IMR-90 (cell line): ENCODE results near the gene SIPA1L3. TPM values are rescaled to one million over a fixed set of nuclear protein-coding genes. Genes with fewer than 3 reads are reported as not detected.
"Not testable (repeated sequence)": the region's sequence is repeated elsewhere in the genome, so short reads cannot be mapped to it uniquely, and the experiment has no call there.

Source experiments
- ATAC-seq: fragments of 200-7000 bp; cut with Tn5 transposase; 2 replicates; pipeline ENCODE4 v1.9.1; 2020; ENCODE audit warnings: low read depth, mild to moderate bottlenecking, moderate library complexity
- BruUV-seq: library from RNA; stranded (reverse); fragments of 400-500 nt; replicated peaks from 2 replicates; lab custom pipeline; 2021; lab: Mats Ljungman, UMichigan
- CTCF ChIA-PET: fragments of 300-600 bp; formaldehyde crosslinking; extraction: SDS; loops from one replicate; lab custom pipeline; 2021; ENCODE audit warnings: antibody characterized with exemption; lab: Yijun Ruan, JAX
- POLR2A ChIA-PET: fragments of 300-600 bp; sonication (Branson Sonifier 250); formaldehyde crosslinking; loops from one replicate; lab custom pipeline; 2022; ENCODE audit warnings: antibody characterized with exemption; ENCODE audit not compliant: unreplicated experiment; lab: Charles Lee
- DNase-seq: peaks from one replicate; pipeline ENCODE4 v3.0.0; 2013
- H2AFZ ChIP-seq: replicated peaks from 2 replicates; pipeline ENCODE3; 2013; ENCODE audit warnings: low read length, mild to moderate bottlenecking; ENCODE audit not compliant: poor library complexity
- H2AK5ac ChIP-seq: 2 replicates; pipeline ENCODE4 v1.6.1; 2013; ENCODE audit warnings: low read depth, low read length, inconsistent platforms
- H2AK9ac ChIP-seq: replicated peaks from 2 replicates; pipeline ENCODE3; 2013; ENCODE audit warnings: mild to moderate bottlenecking, low read depth, low read length, moderate library complexity; ENCODE audit not compliant: poor library complexity
- H2BK120ac ChIP-seq: 2 replicates; pipeline ENCODE4 v1.6.1; 2013; ENCODE audit warnings: low read depth, low read length, inconsistent platforms
- H2BK15ac ChIP-seq: 3 replicates; pipeline ENCODE4 v1.6.1; 2013; ENCODE audit warnings: low read depth, low read length, inconsistent platforms
- H2BK20ac ChIP-seq: 2 replicates; pipeline ENCODE4 v1.6.1; 2013; ENCODE audit warnings: low read depth, mild to moderate bottlenecking, inconsistent platforms, low read length, moderate library complexity
- H2BK5ac ChIP-seq: 2 replicates; pipeline ENCODE4 v1.6.1; 2013; ENCODE audit warnings: mild to moderate bottlenecking, low read depth, low read length, inconsistent platforms; ENCODE audit not compliant: poor library complexity, severe bottlenecking
- H3K14ac ChIP-seq: replicated peaks from 2 replicates; pipeline ENCODE4 v1.6.1; 2013; ENCODE audit warnings: low read depth, low read length, inconsistent platforms
- H3K18ac ChIP-seq: 2 replicates; pipeline ENCODE4 v1.6.1; 2013; ENCODE audit warnings: low read depth, low read length, control low read depth
- H3K23ac ChIP-seq: 2 replicates; pipeline ENCODE4 v1.6.1; 2013; ENCODE audit warnings: low read depth, low read length, inconsistent platforms
- H3K27ac ChIP-seq: 2 replicates; pipeline ENCODE4 v1.5.1; 2013; ENCODE audit warnings: mild to moderate bottlenecking, control low read depth, low read length; ENCODE audit not compliant: insufficient read depth
- H3K27me3 ChIP-seq: 2 replicates; pipeline ENCODE4 v1.6.1; 2013; ENCODE audit warnings: low read length; ENCODE audit not compliant: control insufficient read depth, insufficient read depth
- H3K36me3 ChIP-seq: 2 replicates; pipeline ENCODE4 v1.6.1; 2013; ENCODE audit warnings: low read length, mixed read lengths; ENCODE audit not compliant: control insufficient read depth, insufficient read depth
- H3K4ac ChIP-seq: 2 replicates; pipeline ENCODE4 v1.6.1; 2013; ENCODE audit warnings: low read depth, low read length, inconsistent platforms
- H3K4me1 ChIP-seq: 2 replicates; pipeline ENCODE4 v1.6.1; 2013; ENCODE audit warnings: low read length, mixed read lengths; ENCODE audit not compliant: control insufficient read depth, insufficient read depth
- H3K4me2 ChIP-seq: 2 replicates; pipeline ENCODE4 v1.6.1; 2013; ENCODE audit warnings: low read depth, mild to moderate bottlenecking, control low read depth, low read length, moderate library complexity
- H3K4me3 ChIP-seq: 2 replicates; pipeline ENCODE4 v1.5.1; 2013; ENCODE audit warnings: low read depth, mild to moderate bottlenecking, control low read depth, low read length, moderate library complexity; ENCODE audit not compliant: insufficient read depth
- H3K56ac ChIP-seq: 2 replicates; pipeline ENCODE4 v1.6.1; 2013; ENCODE audit warnings: low read length, inconsistent platforms; ENCODE audit not compliant: insufficient read depth; ENCODE audit errors: extremely low read depth
- H3K79me1 ChIP-seq, 2 experiments: 2 replicates each; pipeline ENCODE4 v1.6.1; 2013; ENCODE audit warnings: low read length in 2 of 2, inconsistent platforms in 1 of 2, low read depth in 1 of 2
- H3K9ac ChIP-seq: 2 replicates; pipeline ENCODE4 v1.6.1; 2013; ENCODE audit warnings: low read depth, low read length, control low read depth
- H3K9me1 ChIP-seq: 2 replicates; pipeline ENCODE4 v1.6.1; 2013; ENCODE audit warnings: low read length, inconsistent platforms; ENCODE audit not compliant: insufficient read depth
- H3K9me3 ChIP-seq: 2 replicates; pipeline ENCODE4 v1.6.1; 2013; ENCODE audit warnings: low read length; ENCODE audit not compliant: control insufficient read depth, insufficient read depth
- H4K20me1 ChIP-seq: 2 replicates; pipeline ENCODE4 v1.6.1; 2013; ENCODE audit warnings: low read length, inconsistent platforms; ENCODE audit not compliant: insufficient read depth
- H4K5ac ChIP-seq: 2 replicates; pipeline ENCODE4 v1.6.1; 2013; ENCODE audit warnings: mild to moderate bottlenecking, low read depth, low read length, control low read depth
- H4K8ac ChIP-seq, 2 experiments: 2 replicates each; pipeline ENCODE4 v1.6.1; 2013; ENCODE audit warnings: low read depth in 2 of 2, low read length in 2 of 2, control low read depth in 1 of 2, inconsistent platforms in 1 of 2
- H4K91ac ChIP-seq: 2 replicates; pipeline ENCODE4 v1.6.1; 2013; ENCODE audit warnings: low read depth, low read length, inconsistent platforms; ENCODE audit not compliant: insufficient read depth
- BHLHE40 ChIP-seq: fragments of 150-350 bp; IDR thresholded peaks from 2 replicates; pipeline ENCODE4 v1.6.1; 2016; ENCODE audit warnings: mild to moderate bottlenecking, low read depth, low read length
- MXI1 ChIP-seq: IDR thresholded peaks from 2 replicates; pipeline ENCODE4 v1.6.1; 2012; ENCODE audit warnings: low read depth, mild to moderate bottlenecking, low read length, moderate library complexity, borderline replicate concordance
- RCOR1 ChIP-seq: IDR thresholded peaks from 2 replicates; pipeline ENCODE4 v1.6.1; 2012; ENCODE audit warnings: mild to moderate bottlenecking, low read length, improper control_type of control experiment; ENCODE audit not compliant: insufficient replicate concordance
- WGBS, 2 experiments: methylation state at CpG; one replicate each; pipeline versions ENCODE4 v1.1.5 to v1.1.7; 2013; ENCODE audit warnings: missing lambda C conversion rate in 2 of 2; ENCODE audit not compliant: insufficient read length in 1 of 2; ENCODE audit errors: extremely low coverage in 2 of 2; 5-methylcytosine and 5-hydroxymethylcytosine counted together
- dilution Hi-C: fragments of 300-500 bp; cut with HindIII; formaldehyde crosslinking; loops from one replicate; pipeline ENCODE4 v1.14.3; 2018; ENCODE audit warnings: low sequenced_read_pairs; ENCODE audit not compliant: unreplicated experiment
- in situ Hi-C: fragments of 300-500 bp; cut with MboI; formaldehyde crosslinking; loops from 3 replicates; pipeline ENCODE4 v1.14.3; 2019; ENCODE audit warnings: low sequenced_read_pairs, inconsistent platforms, mixed read lengths
- intact Hi-C: fragments of 100-400 bp; cut with micrococcal nuclease; formaldehyde crosslinking; loops from 2 replicates; pipeline ENCODE4 v1.10.0; 2022
- polyA plus RNA-seq, 3 experiments: library from polyadenylated mRNA; depleted of rRNA; stranded (reverse); fragments of >200 nt; gene quantifications; 2 replicates each; pipeline ENCODE4 v1.2.3, GENCODE V29; 2012; ENCODE audit warnings: low replicate concordance in 1 of 3
- total RNA-seq: library from RNA; depleted of rRNA; stranded (reverse); fragments of >200 nt; gene quantifications from 2 replicates; pipeline ENCODE4 v1.2.3, GENCODE V29; 2012

Gene SIPA1L3
- total and polyA plus RNA-seq, 2 of the 4 experiments (the other 2 are of a cell fraction), result 4.1 to 9.4 TPM

DNA sequence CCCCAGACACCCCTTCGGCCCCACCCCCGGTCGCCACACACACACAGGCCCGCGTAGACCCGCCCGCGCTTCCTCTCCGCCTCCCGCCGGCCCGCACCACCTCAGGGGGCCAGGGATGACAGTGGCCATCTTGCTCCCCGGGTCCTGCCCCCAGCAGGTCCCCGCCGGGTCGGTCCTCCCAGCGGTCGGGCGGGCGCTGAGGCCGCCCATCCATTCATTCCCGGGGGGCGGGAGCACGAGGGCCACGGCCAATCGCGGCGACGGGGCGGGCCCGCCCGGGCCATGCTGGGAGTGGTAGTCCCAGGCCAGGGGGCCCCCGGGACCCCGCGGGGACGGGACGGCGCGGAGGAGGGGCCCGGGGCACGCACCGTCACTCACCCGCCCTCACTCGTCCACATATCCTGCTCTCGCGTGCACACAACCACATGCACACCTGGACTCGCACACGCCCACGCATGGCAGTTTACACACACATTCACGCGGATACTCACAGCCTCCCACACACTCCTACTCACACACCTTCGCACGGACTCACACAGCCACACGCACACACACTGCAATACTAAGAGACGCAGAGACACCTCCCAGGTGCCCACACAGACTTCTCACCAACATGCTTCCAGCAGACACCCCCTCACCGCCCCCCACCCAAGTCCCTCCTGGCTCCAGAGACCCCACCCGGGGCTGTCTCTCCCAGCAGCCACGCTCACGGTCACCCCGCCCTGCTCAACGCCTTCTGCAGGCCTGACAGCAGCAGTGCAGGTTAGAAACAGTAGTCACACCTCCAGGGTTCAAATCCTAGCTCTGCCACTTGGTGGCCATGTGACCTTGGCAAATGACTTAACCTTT, 317.2 kb downstream of the SIPA1L3 start, which contains the start of gene DPF1 (continued):
- TF ChIP-seq BHLHE40 (peak; percentile 31; the same call in 1 of the 2 replicates), RCOR1 (no peak), MXI1 (no peak; the same call in 1 of the 2 replicates)

DNA sequence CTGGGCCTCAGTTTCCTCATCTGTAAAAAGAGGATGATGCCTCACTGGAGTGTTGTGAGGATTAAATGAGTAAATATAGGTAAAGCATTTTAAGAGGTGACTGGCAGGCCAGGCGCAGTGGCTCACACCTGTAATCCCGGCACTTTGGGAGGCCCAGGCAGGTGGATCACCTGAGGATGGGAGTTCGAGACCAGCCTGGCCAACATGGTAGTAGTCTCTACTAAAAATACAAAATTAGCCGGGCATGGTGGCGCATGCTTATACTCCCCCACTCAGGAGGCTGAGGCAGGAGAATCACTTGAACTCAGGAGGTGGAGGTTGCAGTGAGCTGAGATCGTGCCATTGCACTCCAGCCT, 317.8 kb downstream of the SIPA1L3 start:
- H3K79me1 ChIP-seq, result peaks cover 8 to 24% of the 10 kb centered on the region in 2 experiments
- H4K91ac ChIP-seq, POLR2A ChIA-PET, H2AFZ ChIP-seq, H2BK20ac ChIP-seq, H3K9ac ChIP-seq, H2BK120ac ChIP-seq, H3K4me2 ChIP-seq, H3K36me3 ChIP-seq, H4K20me1 ChIP-seq, H3K4me1 ChIP-seq, ATAC-seq, H3K9me3 ChIP-seq, H3K4me3 ChIP-seq, H4K8ac ChIP-seq, dilution Hi-C loops, H2BK5ac ChIP-seq, H3K27ac ChIP-seq, H2AK5ac ChIP-seq, H3K18ac ChIP-seq, BruUV-seq, H3K14ac ChIP-seq, H3K23ac ChIP-seq, H3K56ac ChIP-seq, CTCF ChIA-PET, H2BK15ac ChIP-seq, H3K4ac ChIP-seq, H2AK9ac ChIP-seq, DNase-seq, H3K27me3 ChIP-seq, H4K5ac ChIP-seq: not testable (repeated sequence)
- H3K9me1 ChIP-seq, result peaks cover 14% of the 10 kb centered on the region
- WGBS, 2 experiments, result no CpG with 5 or more reads among the region's 6 CpGs
- in situ Hi-C loops (loop anchor here (25.0 kb wide), 1 partner anchor 412 kb away; the partner anchor contains the start of gene ACTN4), intact Hi-C loops (loop anchor here (2.0 kb wide), 1 partner anchor 322 kb away; no protein-coding TSS in a partner anchor)
